SK-N-SH treated with all-trans-retinoic acid at 6 μM for 48 hours (cell line): Measurements from ENCODE around the gene SMIM38.

Source experiments
- ATAC-seq: fragments of 200-7000 bp; cut with Tn5 transposase; 3 replicates; pipeline ENCODE4 v1.9.1; 2020; ENCODE audit warnings: mild to moderate bottlenecking, moderate library complexity
- ARNTL ChIP-seq: fragments of 450-650 bp; formaldehyde crosslinking; IDR thresholded peaks from 2 replicates; pipeline ENCODE4 v1.5.0; 2020; ENCODE audit warnings: low read depth, mild to moderate bottlenecking, moderate library complexity, borderline replicate concordance
- BACH2 ChIP-seq: fragments of 250-450 bp; sonication (Bioruptor Pico); IDR thresholded peaks from 2 replicates; pipeline ENCODE4 v1.9.0; 2021; ENCODE audit warnings: mild to moderate bottlenecking, borderline replicate concordance
- CSDC2 ChIP-seq: fragments of 250-450 bp; sonication (Bioruptor Pico); IDR thresholded peaks from 2 replicates; pipeline ENCODE4 v1.5.0; 2020; ENCODE audit warnings: mild to moderate bottlenecking, moderate library complexity
- ESRRG ChIP-seq: fragments of 250-450 bp; sonication (Bioruptor Pico); IDR thresholded peaks from 2 replicates; pipeline ENCODE4 v1.6.1; 2021; ENCODE audit warnings: mild to moderate bottlenecking
- GLIS3 ChIP-seq: fragments of 250-450 bp; sonication (Bioruptor Pico); IDR thresholded peaks from 2 replicates; pipeline ENCODE4 v1.5.0; 2020; ENCODE audit warnings: mild to moderate bottlenecking, moderate library complexity
- ISL1 ChIP-seq: fragments of 250-450 bp; sonication (Bioruptor Pico); IDR thresholded peaks from 2 replicates; pipeline ENCODE4 v2.1.2; 2022; ENCODE audit warnings: mild to moderate bottlenecking, moderate library complexity
- OSR1 ChIP-seq: fragments of 250-450 bp; sonication (Bioruptor Pico); IDR thresholded peaks from 2 replicates; pipeline ENCODE4 v1.8.0; 2022; ENCODE audit warnings: moderate library complexity, mild to moderate bottlenecking, inconsistent platforms
- PATZ1 ChIP-seq: fragments of 250-450 bp; sonication (Bioruptor Pico); IDR thresholded peaks from 2 replicates; pipeline ENCODE4 v1.8.0; 2020; ENCODE audit warnings: mild to moderate bottlenecking, moderate library complexity, borderline replicate concordance
- PPARA ChIP-seq: fragments of 250-450 bp; sonication (Bioruptor Pico); IDR thresholded peaks from 2 replicates; pipeline ENCODE4 v1.5.0; 2020; ENCODE audit warnings: mild to moderate bottlenecking, borderline replicate concordance
- RARB ChIP-seq: fragments of 250-450 bp; sonication (Bioruptor Pico); IDR thresholded peaks from 2 replicates; pipeline ENCODE4 v1.8.0; 2021; ENCODE audit warnings: mild to moderate bottlenecking, moderate library complexity
- SNAI2 ChIP-seq: fragments of 250-450 bp; sonication (Bioruptor Pico); IDR thresholded peaks from 2 replicates; pipeline ENCODE4 v1.5.0; 2020; ENCODE audit warnings: mild to moderate bottlenecking, moderate library complexity
- TCF4 ChIP-seq: fragments of 250-450 bp; sonication (Bioruptor Pico); IDR thresholded peaks from 2 replicates; pipeline ENCODE4 v1.8.0; 2021; ENCODE audit warnings: mild to moderate bottlenecking, moderate library complexity, borderline replicate concordance
- TOX ChIP-seq: fragments of 250-450 bp; sonication (Bioruptor Pico); IDR thresholded peaks from 2 replicates; pipeline ENCODE4 v1.8.0; 2021; ENCODE audit warnings: mild to moderate bottlenecking, moderate library complexity, borderline replicate concordance
- TSHZ2 ChIP-seq: fragments of 250-450 bp; sonication (Bioruptor Pico); IDR thresholded peaks from 2 replicates; pipeline ENCODE4 v1.5.0; 2020; ENCODE audit warnings: mild to moderate bottlenecking, moderate library complexity
- ZC3H10 ChIP-seq: fragments of 250-450 bp; sonication (Bioruptor Pico); IDR thresholded peaks from 2 replicates; pipeline ENCODE4 v1.5.1; 2021; ENCODE audit warnings: mild to moderate bottlenecking, moderate library complexity
- ZFP3 ChIP-seq: fragments of 250-450 bp; sonication (Bioruptor Pico); IDR thresholded peaks from 2 replicates; pipeline ENCODE4 v1.5.0; 2020; ENCODE audit warnings: mild to moderate bottlenecking, moderate library complexity
- ZFP30 ChIP-seq: fragments of 450-650 bp; formaldehyde crosslinking; IDR thresholded peaks from 2 replicates; pipeline ENCODE4 v1.5.0; 2022; ENCODE audit warnings: mild to moderate bottlenecking, moderate library complexity
- ZNF565 ChIP-seq: fragments of 450-650 bp; formaldehyde crosslinking; conservative IDR thresholded peaks from 2 replicates; pipeline ENCODE4 v1.5.0; 2020; ENCODE audit warnings: low read depth, mild to moderate bottlenecking, moderate library complexity
- ZNF70 ChIP-seq: fragments of 450-650 bp; formaldehyde crosslinking; IDR thresholded peaks from 2 replicates; pipeline ENCODE4 v1.5.0; 2020; ENCODE audit warnings: mild to moderate bottlenecking, moderate library complexity
- TF ChIP-seq, protein P1 (sequence below): fragments of 250-450 bp; sonication (Bioruptor Pico); IDR thresholded peaks from 2 replicates; pipeline ENCODE4 v1.5.1; 2021; ENCODE audit warnings: mild to moderate bottlenecking, moderate library complexity
- TF ChIP-seq, protein P2 (sequence below): fragments of 250-450 bp; sonication (Bioruptor Pico); IDR thresholded peaks from 2 replicates; pipeline ENCODE4 v1.8.0; 2021; ENCODE audit warnings: low read depth, mild to moderate bottlenecking, moderate library complexity, borderline replicate concordance
- TF ChIP-seq, protein P3 (sequence below): fragments of 250-450 bp; sonication (Bioruptor Pico); IDR thresholded peaks from 2 replicates; pipeline ENCODE4 v1.5.1; 2020; ENCODE audit warnings: low read depth, mild to moderate bottlenecking, moderate library complexity

SMIM38 gene

DNA sequence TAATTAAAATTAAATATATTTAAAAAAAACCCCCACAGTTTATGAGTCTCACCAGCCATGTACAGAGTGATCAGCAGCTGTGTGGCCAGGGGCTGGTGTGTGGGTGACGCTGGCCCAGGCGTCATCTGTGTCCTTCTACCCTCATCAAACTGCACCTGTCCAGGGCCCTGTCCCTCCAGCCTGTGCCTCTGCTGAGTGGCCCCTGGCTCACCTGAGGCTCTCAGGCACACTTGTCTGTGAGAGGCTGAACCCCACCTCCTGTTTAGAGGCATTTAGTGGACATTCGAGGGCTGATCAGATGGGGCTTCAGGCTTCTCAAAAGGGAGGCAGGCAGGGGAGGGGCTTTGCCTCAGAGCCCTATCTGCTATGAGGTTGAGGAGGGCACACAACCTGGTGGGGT is 29.9 kb upstream of the SMIM38 start (continued):
- no peak for TF ChIP-seq TSHZ2 (CRISPR knock-in tag)
- TF ChIP-seq RARB (CRISPR knock-in tag), result no peak
- TF ChIP-seq ESRRG, result no peak

GRCh38 chr11:69126286-69126685 is 29.4 kb upstream of the SMIM38 start:
- TF ChIP-seq GLIS3 (CRISPR knock-in tag), result no peak
- TF ChIP-seq, protein P1, sequence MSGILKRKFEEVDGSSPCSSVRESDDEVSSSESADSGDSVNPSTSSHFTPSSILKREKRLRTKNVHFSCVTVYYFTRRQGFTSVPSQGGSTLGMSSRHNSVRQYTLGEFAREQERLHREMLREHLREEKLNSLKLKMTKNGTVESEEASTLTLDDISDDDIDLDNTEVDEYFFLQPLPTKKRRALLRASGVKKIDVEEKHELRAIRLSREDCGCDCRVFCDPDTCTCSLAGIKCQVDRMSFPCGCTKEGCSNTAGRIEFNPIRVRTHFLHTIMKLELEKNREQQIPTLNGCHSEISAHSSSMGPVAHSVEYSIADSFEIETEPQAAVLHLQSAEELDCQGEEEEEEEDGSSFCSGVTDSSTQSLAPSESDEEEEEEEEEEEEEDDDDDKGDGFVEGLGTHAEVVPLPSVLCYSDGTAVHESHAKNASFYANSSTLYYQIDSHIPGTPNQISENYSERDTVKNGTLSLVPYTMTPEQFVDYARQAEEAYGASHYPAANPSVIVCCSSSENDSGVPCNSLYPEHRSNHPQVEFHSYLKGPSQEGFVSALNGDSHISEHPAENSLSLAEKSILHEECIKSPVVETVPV (CRISPR knock-in tag), result no peak
- no peak for TF ChIP-seq ZC3H10 (CRISPR knock-in tag)
- TF ChIP-seq ZNF565 (CRISPR knock-in tag), result no peak
- TF ChIP-seq ESRRG, result no peak
- TF ChIP-seq ZFP30, result no peak
- TF ChIP-seq, protein P2, sequence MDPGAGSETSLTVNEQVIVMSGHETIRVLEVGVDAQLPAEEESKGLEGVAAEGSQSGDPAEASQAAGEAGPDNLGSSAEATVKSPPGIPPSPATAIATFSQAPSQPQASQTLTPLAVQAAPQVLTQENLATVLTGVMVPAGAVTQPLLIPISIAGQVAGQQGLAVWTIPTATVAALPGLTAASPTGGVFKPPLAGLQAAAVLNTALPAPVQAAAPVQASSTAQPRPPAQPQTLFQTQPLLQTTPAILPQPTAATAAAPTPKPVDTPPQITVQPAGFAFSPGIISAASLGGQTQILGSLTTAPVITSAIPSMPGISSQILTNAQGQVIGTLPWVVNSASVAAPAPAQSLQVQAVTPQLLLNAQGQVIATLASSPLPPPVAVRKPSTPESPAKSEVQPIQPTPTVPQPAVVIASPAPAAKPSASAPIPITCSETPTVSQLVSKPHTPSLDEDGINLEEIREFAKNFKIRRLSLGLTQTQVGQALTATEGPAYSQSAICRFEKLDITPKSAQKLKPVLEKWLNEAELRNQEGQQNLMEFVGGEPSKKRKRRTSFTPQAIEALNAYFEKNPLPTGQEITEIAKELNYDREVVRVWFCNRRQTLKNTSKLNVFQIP (CRISPR knock-in tag), result no peak
- TF ChIP-seq BACH2 (CRISPR knock-in tag), result no peak
- no peak for TF ChIP-seq ZFP3 (CRISPR knock-in tag)
- no peak for TF ChIP-seq RARB (CRISPR knock-in tag)
- TF ChIP-seq ISL1 (CRISPR knock-in tag), result no peak
- no peak for TF ChIP-seq PPARA (CRISPR knock-in tag)
- no peak for TF ChIP-seq SNAI2 (CRISPR knock-in tag)
- no peak for TF ChIP-seq ARNTL (CRISPR knock-in tag)
- TF ChIP-seq PATZ1 (CRISPR knock-in tag), result no peak
- no peak for ATAC-seq

- ATAC-seq, result no peak
- no peak for TF ChIP-seq ZNF565 (CRISPR knock-in tag)
- no peak for TF ChIP-seq PPARA (CRISPR knock-in tag)
- TF ChIP-seq, protein P3, sequence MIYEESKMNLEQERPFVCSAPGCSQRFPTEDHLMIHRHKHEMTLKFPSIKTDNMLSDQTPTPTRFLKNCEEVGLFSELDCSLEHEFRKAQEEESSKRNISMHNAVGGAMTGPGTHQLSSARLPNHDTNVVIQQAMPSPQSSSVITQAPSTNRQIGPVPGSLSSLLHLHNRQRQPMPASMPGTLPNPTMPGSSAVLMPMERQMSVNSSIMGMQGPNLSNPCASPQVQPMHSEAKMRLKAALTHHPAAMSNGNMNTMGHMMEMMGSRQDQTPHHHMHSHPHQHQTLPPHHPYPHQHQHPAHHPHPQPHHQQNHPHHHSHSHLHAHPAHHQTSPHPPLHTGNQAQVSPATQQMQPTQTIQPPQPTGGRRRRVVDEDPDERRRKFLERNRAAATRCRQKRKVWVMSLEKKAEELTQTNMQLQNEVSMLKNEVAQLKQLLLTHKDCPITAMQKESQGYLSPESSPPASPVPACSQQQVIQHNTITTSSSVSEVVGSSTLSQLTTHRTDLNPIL (CRISPR knock-in tag), result no peak
- TF ChIP-seq SNAI2 (CRISPR knock-in tag), result no peak
- TF ChIP-seq CSDC2 (CRISPR knock-in tag), result no peak
- no peak for TF ChIP-seq BACH2 (CRISPR knock-in tag)
- TF ChIP-seq GLIS3 (CRISPR knock-in tag), result no peak
- TF ChIP-seq TCF4 (CRISPR knock-in tag), result no peak
- TF ChIP-seq, protein P2 (CRISPR knock-in tag), result no peak
- TF ChIP-seq ARNTL (CRISPR knock-in tag), result no peak
- no peak for TF ChIP-seq PATZ1 (CRISPR knock-in tag)
- TF ChIP-seq, protein P1 (CRISPR knock-in tag), result no peak
- no peak for TF ChIP-seq ZFP30
- TF ChIP-seq OSR1 (CRISPR knock-in tag), result no peak
- no peak for TF ChIP-seq TOX (CRISPR knock-in tag)
- TF ChIP-seq ZNF70 (CRISPR knock-in tag), result no peak
These were observed 28.5 kb upstream of the SMIM38 start for GRCh38 chr11:69127081-69127850.
